Loucy (cell line): ENCODE data around the gene BTAF1.

Experiments used
- CTCF ChIP-seq: fragments of 200-600 bp; sonication (generic); conservative IDR thresholded peaks from 2 replicates; pipeline ENCODE4 v1.5.1; 2014; ENCODE audit warnings: mild to moderate bottlenecking, antibody characterized with exemption, low read length
- EZH2phosphoT487 ChIP-seq: fragments of 200-600 bp; IDR thresholded peaks from 2 replicates; pipeline ENCODE4 v1.6.1; 2018; ENCODE audit warnings: antibody characterized with exemption, mild to moderate bottlenecking, moderate library complexity, borderline replicate concordance

GRCh38 chr10:92024700-92025099, 101.1 kb downstream of the BTAF1 start:
- TF ChIP-seq CTCF, result no peak
- TF ChIP-seq EZH2phosphoT487, result no peak
